Activated CD4-positive, alpha-beta T cell treated with anti-CD3 and anti-CD28 coated beads for 36 hours (primary cell): ENCODE data around the gene MICU1. TPM values are rescaled to one million over a fixed set of nuclear protein-coding genes. Genes with fewer than 3 reads are reported as not detected.

Experiments used
- ATAC-seq: fragments of 200-7000 bp; cut with Tn5 transposase; one replicate; pipeline ENCODE4 v1.10.0; 2021; ENCODE audit warnings: mild to moderate bottlenecking, moderate library complexity
- CTCF ChIA-PET: fragments of 350-600 bp; sonication (Branson Sonifier 250); formaldehyde crosslinking; loops from one replicate; lab custom pipeline; 2021; ENCODE audit warnings: antibody characterized with exemption; lab: Charles Lee
- POLR2A ChIA-PET: fragments of 350-600 bp; sonication (Branson Sonifier 250); formaldehyde crosslinking; loops from one replicate; lab custom pipeline; 2021; ENCODE audit warnings: antibody characterized with exemption, inconsistent platforms; lab: Charles Lee
- DNase-seq: peaks from one replicate; pipeline ENCODE4 v3.0.0-alpha.2; 2020
- H3K27ac Mint-ChIP-seq: one replicate; pipeline ENCODE4 v1.8.0; 2021; ENCODE audit warnings: mixed read lengths
- H3K27me3 Mint-ChIP-seq: one replicate; pipeline ENCODE4 v1.8.0; 2021; ENCODE audit warnings: mixed read lengths
- H3K36me3 Mint-ChIP-seq: one replicate; pipeline ENCODE4 v1.8.0; 2021; ENCODE audit warnings: low read depth, mixed read lengths
- H3K4me1 Mint-ChIP-seq: one replicate; pipeline ENCODE4 v1.8.0; 2021; ENCODE audit warnings: mixed read lengths
- H3K4me3 Mint-ChIP-seq: one replicate; pipeline ENCODE4 v1.8.0; 2021; ENCODE audit warnings: mild to moderate bottlenecking, moderate library complexity, mixed read lengths
- H3K9me3 Mint-ChIP-seq: one replicate; pipeline ENCODE4 v1.8.0; 2021; ENCODE audit warnings: low read depth, mixed read lengths
- intact Hi-C, 2 experiments: fragments of 100-400 bp; cut with DNase I in 1 of 2; cut with micrococcal nuclease in 1 of 2; formaldehyde crosslinking; loops; one replicate each; pipeline versions ENCODE4 v1.14.2 to v1.15.1; 2022 to 2024; cut with DNase I, micrococcal nuclease
- total RNA-seq, 2 experiments: library from RNA; stranded (reverse); gene quantifications; one replicate each; pipeline ENCODE4 v1.2.3, GENCODE V29; 2021

Gene MICU1
- total RNA-seq, 2 experiments from 2014 or later, result 41.0 to 51.5 TPM

DNA sequence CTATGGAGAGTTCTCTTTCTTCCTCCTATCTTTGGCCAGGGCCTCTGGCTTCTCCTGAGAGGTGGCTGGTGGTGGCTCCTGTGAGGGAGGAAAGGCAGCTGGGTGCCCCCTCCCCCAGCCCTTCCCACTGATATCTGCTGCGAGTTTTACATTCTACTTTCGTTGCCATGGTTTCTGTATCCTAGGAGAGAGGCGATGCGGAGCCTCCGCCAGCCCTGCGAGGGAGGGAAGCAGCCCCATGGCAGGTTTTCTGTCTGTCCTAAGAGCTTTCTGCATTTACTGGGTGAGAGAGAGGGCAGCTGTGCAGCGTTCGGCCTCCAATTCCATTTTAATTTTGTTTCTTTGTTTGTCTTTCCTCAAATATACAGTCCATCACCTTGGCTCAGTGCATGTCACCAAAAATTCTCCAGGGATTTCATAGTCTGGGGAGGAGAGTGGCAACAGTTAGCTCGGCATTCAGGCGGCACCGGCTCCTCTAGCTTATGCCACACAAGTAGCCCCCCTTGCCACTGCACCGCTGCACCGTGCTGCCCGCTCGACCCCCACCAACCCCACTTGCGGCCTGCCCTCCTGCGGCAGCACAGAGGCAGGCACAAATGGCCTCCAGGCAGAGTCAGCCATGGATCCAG lies 291.6 kb downstream of the MICU1 start:
- CTCF ChIA-PET, result interaction anchor here (0.6 to 2.4 kb wide), 17 partner anchors 10 to 379 kb away, joined by 3 to 11 read pairs (median 4); partner anchors contain the start of genes ANAPC16 and ASCC1
- no peaks in the 10 kb centered on the region for H3K27me3 Mint-ChIP-seq
- peak overlapping the region; percentile 99 for H3K27ac Mint-ChIP-seq
- ATAC-seq (no peak), DNase-seq (peak; percentile 55)
- peak overlapping the region; percentile 60 for H3K4me3 Mint-ChIP-seq
- peaks cover 37% of the 10 kb centered on the region for H3K36me3 Mint-ChIP-seq
- POLR2A ChIA-PET, result interaction anchor here (0.8 to 4.6 kb wide), 13 partner anchors 11 to 249 kb away, joined by 3 to 48 read pairs (median 6); partner anchors contain the start of gene DDIT4
- intact Hi-C loops, result loop anchor here (2.0 to 5.0 kb wide), 5 partner anchors 38 to 247 kb away; partner anchors contain the start of gene SPOCK2 (in 2 of the 2)
- H3K4me1 Mint-ChIP-seq, result peaks cover 78% of the 10 kb centered on the region
- no peaks in the 10 kb centered on the region for H3K9me3 Mint-ChIP-seq

DNA sequence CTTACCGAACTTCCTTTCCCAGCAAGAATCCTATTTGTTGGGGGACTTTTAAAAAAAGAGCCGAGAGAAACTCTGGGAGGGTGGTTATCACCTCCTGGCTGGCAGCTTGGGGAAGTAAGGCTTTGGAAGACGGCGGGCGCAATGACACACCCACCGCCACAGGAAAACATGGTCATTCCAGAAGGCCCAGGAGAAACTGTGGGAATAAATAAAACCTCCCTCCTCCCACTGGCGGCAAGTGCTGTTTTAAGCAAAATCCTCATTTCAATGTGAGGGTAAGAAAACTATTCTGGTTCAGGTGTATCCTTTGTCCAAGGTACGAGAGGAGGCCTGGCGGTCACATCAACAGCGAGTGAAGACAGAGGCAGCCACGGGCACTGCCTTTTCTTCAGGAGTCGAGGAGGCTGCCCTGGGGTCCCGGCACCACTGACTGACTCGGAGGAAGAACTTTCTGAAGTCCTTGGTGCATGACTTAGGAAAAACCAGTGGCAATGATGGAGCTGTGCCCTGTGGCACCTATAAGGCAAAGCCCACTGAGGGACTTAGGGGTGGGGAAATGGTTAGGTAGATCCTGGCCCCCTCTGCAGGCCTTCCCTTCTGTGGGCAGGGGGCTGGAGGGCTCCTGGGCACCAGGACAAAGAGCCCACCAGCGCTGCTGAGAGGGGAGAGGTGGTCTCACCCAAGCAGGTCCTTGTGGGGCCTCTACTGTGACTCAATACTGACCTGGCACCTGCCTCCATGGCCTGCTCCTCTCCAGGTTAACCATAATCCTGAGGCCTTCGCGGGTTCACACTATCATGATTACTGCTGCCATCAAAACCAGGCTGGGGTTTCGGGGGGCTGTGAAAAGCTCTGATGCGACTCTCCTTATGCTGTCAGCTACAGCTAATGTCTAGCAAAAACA lies 292.5 kb downstream of the MICU1 start:
- CTCF ChIA-PET, result interaction anchor here (0.9 to 2.2 kb wide), 8 partner anchors 43 to 378 kb away, joined by 3 to 11 read pairs (median 4); no protein-coding TSS in a partner anchor
- Mint-ChIP-seq H3K9me3 (no peaks in the 10 kb centered on the region), H3K4me1 (peaks cover 85% of the 10 kb centered on the region), H3K27ac (peak overlapping the region; percentile 99), H3K36me3 (peaks cover 40% of the 10 kb centered on the region), H3K27me3 (no peaks in the 10 kb centered on the region), H3K4me3 (peak overlapping the region; percentile 94)
- no peak for ATAC-seq
- DNase-seq, result peak; percentile 69
- POLR2A ChIA-PET, result interaction anchor here (0.6 to 4.6 kb wide), 15 partner anchors 10 to 282 kb away, joined by 3 to 48 read pairs (median 6); partner anchors contain the start of gene DDIT4
- intact Hi-C loops, result loop anchor here (2.0 to 5.0 kb wide), 5 partner anchors 37 to 246 kb away; partner anchors contain the start of gene SPOCK2 (in 2 of the 2)

DNA sequence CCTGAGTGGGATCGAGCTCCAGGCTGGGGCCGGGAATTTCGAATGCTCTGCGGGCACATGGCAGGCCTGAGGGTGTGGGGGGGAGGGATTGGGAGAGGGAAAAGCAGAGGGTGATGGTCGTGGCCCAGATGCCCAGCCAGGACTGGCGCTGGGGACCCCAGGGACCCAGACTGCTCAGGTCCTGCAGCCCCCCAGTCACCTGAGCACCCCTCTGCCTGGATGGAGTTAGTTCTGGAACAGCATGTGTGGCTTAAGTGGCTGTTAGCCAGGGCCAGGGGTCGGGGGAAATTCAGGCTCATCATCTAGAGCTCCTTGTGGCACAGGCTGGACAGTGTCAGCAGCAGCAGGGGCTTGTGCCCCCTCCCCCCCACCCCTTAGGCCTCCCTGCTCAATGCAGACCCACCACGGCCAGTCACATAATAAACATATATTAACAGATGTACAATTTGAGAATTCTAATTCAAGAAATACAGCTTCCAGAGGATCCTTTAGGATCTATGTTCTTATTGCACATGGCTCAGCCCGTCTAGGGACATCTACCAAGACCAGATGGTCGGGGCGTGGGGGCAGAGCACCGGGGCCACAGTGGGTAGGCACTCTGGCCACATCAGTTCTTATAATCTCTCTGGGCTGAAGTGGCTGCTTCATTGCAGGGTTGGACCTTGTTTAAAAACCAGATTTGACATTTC lies 293.3 kb downstream of the MICU1 start:
- peaks cover 93% of the 10 kb centered on the region for H3K4me1 Mint-ChIP-seq
- intact Hi-C loops, result loop anchor here (1.0 to 5.0 kb wide), 2 partner anchors 72 to 245 kb away; partner anchors contain the start of gene SPOCK2 (in 1 of the 2)
- no peak for DNase-seq
- H3K36me3 Mint-ChIP-seq, result peaks cover 39% of the 10 kb centered on the region
- ATAC-seq, result no peak
- ChIA-PET POLR2A (interaction anchor here (0.6 to 4.6 kb wide), 13 partner anchors 11 to 117 kb away, joined by 3 to 48 read pairs (median 10); partner anchors contain the start of genes ANAPC16, ASCC1 and DDIT4), CTCF (interaction anchor here (0.6 to 2.2 kb wide), 15 partner anchors 12 to 399 kb away, joined by 3 to 11 read pairs (median 4); no protein-coding TSS in a partner anchor)
- peak overlapping the region; percentile 99 for H3K27ac Mint-ChIP-seq
- H3K9me3 Mint-ChIP-seq, result no peaks in the 10 kb centered on the region
- H3K4me3 Mint-ChIP-seq, result peak overlapping the region; percentile 94
- H3K27me3 Mint-ChIP-seq, result no peaks in the 10 kb centered on the region

DNA sequence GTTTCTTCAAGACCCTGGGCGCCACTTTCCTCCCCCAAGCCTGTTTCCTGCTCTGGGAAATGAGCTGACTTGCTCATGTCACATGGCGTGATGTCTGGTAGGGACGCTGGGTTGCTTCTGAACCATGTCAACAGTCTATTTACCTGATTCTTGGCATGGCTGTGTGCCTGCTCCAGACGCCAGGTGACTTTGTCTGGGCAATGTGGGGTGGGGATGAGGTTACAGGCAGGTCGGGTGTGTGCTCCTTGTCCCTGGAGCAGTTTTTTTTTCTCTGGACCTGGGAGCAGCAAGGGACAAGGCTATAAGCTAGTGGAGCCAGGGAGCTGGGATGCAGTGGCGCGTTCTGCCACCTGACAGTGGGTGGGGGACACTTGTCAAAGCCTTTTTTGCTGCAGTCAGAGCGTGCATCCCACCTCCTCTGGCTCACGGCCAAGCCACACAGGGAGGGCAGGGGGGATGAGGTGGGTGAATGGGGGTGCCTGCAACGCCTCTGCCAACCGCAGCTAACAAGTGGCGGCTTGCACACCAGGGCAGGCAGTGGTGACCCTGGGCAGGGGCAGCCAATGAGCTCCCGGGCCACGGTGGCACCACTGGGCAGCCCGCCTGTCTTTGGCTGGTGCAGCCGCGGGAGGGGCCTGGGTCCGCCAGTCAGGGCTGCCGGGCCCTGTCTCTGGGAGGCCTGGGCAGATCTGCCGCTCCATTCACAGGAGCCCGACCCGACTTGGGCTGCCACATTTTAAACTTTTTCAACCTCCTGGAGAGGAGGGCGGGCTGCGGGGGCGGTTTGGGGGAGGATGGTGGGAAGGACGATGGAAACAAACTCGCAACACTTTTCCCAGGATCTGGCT lies 294.1 kb downstream of the MICU1 start:
- intact Hi-C loops, result loop anchor here (1.0 to 5.0 kb wide), 2 partner anchors 71 to 244 kb away; partner anchors contain the start of gene SPOCK2 (in 1 of the 2)
- CTCF ChIA-PET, result interaction anchor here (0.5 to 2.3 kb wide), 24 partner anchors 11 to 398 kb away, joined by 3 to 11 read pairs (median 3); no protein-coding TSS in a partner anchor
- no peaks in the 10 kb centered on the region for H3K27me3 Mint-ChIP-seq
- peak; percentile 70 for ATAC-seq
- H3K36me3 Mint-ChIP-seq, result peaks cover 41% of the 10 kb centered on the region
- peak; percentile 97 for DNase-seq
- POLR2A ChIA-PET, result interaction anchor here (0.5 to 4.6 kb wide), 17 partner anchors 10 to 238 kb away, joined by 3 to 48 read pairs (median 10); partner anchors contain the start of genes ANAPC16, ASCC1 and DDIT4
- peak overlapping the region; percentile 99 for H3K27ac Mint-ChIP-seq
- no peaks in the 10 kb centered on the region for H3K9me3 Mint-ChIP-seq
- H3K4me1 Mint-ChIP-seq, result peaks cover 89% of the 10 kb centered on the region
- peak overlapping the region; percentile 94 for H3K4me3 Mint-ChIP-seq

DNA sequence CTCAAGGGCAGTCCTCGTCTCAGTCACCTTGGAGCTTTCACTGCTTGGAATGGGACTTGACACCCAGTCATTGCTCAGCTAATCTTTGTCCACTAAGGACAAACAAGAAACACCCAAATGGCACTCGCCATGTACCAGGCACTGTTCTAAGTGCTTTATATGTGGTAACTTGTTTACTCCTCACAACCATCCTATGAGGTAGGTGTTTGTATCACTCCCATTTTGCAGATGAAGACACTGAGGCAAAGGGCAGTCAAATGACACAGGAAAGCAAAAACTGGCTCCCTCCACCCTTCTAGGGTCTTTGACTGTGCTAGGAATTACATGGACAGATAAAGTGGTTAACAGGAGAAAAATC lies 295.8 kb downstream of the MICU1 start:
- DNase-seq, result no peak
- intact Hi-C loops, result loop anchor here in 1 of 2 experiments (5.0 kb wide), 1 partner anchor 243 kb away; the partner anchor contains the start of gene SPOCK2
- Mint-ChIP-seq H3K4me1 (peaks cover 78% of the 10 kb centered on the region), H3K9me3 (peaks cover 3% of the 10 kb centered on the region), H3K27me3 (no peaks in the 10 kb centered on the region), H3K27ac (peak overlapping the region; percentile 99), H3K36me3 (peaks cover 40% of the 10 kb centered on the region), H3K4me3 (peak overlapping the region; percentile 94)
- POLR2A ChIA-PET, result interaction anchor here (0.7 to 5.8 kb wide), 10 partner anchors 10 to 112 kb away, joined by 4 to 75 read pairs (median 11); partner anchors contain the start of gene DDIT4
- no peak for ATAC-seq
- CTCF ChIA-PET, result interaction anchor here (0.5 to 2.3 kb wide), 7 partner anchors 9 to 1839 kb away, joined by 3 to 7 read pairs (median 3); no protein-coding TSS in a partner anchor

DNA sequence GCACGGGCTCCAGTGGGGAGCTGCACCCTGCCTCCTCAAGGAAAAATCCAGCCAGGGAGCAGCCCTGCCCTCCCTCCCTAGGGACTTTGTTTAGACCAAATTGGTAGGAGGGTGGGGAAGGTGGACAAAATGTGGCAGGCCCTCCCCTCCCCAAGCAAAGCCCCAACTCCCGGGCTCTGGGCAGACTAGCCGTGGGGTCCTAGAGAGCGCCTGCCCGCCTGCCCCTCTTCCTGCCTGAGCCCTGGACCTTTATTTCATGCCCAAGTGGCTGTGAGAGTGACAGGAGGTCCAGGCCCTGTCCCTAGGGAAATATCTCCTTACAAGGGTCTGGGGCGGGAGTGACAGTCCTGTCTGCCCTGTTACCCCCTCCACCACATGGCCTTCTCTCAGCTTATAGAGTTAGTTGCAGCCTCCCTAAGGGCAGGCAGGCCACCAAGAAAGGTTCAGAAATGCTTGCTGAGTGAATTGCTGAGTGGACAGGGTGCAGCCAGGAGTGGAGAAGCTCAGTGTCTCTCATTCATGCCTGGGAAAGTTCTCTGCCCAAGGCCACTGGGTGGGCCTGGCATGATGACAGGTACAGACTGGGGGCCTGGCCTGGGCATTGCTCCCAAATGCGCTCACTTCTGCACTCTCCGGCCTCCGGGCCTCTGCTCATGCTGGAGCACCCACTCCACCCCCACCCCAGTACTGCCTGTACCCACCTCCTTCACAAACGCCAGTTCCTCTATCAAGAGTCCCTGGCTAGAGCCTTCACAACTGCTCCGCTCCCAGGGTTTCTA lies 296.4 kb downstream of the MICU1 start:
- Mint-ChIP-seq H3K4me3 (peak overlapping the region; percentile 94), H3K4me1 (peaks cover 72% of the 10 kb centered on the region), H3K27me3 (no peaks in the 10 kb centered on the region), H3K36me3 (peaks cover 42% of the 10 kb centered on the region), H3K27ac (peak overlapping the region; percentile 99), H3K9me3 (peaks cover 3% of the 10 kb centered on the region)
- ChIA-PET POLR2A (interaction anchor here (0.7 to 5.8 kb wide), 11 partner anchors 9 to 111 kb away, joined by 3 to 75 read pairs (median 10); partner anchors contain the start of gene DDIT4), CTCF (interaction anchor here (0.6 to 2.3 kb wide), 5 partner anchors 10 to 1839 kb away, joined by 3 to 7 read pairs (median 3); no protein-coding TSS in a partner anchor)
- intact Hi-C loops, result loop anchor here in 1 of 2 experiments (5.0 kb wide), 1 partner anchor 242 kb away; the partner anchor contains the start of gene SPOCK2
- DNase-seq (peak; percentile 45), ATAC-seq (no peak)

DNA sequence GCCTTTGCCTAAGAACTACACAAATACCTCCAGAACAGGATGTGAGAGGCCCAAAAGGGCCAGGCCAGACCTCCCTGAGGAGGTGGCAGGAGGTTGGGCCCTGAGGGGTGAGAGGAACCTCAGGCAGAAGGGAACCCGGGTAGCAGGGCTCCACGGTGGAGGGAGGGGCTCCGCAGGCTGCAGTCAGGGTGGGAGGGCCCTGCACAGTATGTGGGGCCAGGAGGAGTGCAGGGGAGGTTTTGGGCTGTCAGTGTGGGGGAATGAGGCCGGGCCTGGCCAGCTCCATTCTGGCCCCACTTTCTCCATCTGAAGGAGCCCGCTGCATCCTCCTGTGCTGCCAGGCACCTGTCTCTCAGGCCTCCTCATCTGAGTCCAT lies 297.1 kb downstream of the MICU1 start:
- Mint-ChIP-seq H3K4me3 (peak overlapping the region; percentile 94), H3K27ac (peak overlapping the region; percentile 97), H3K36me3 (peaks cover 37% of the 10 kb centered on the region), H3K9me3 (peaks cover 3% of the 10 kb centered on the region), H3K4me1 (peaks cover 71% of the 10 kb centered on the region), H3K27me3 (no peaks in the 10 kb centered on the region)
- POLR2A ChIA-PET, result interaction anchor here (1.1 to 5.8 kb wide), 9 partner anchors 9 to 74 kb away, joined by 3 to 75 read pairs (median 11); partner anchors contain the start of gene DDIT4
- intact Hi-C loops, result loop anchor here in 1 of 2 experiments (1.0 kb wide), 1 partner anchor 9 kb away; no protein-coding TSS in a partner anchor
- DNase-seq (peak; percentile 81), ATAC-seq (peak; percentile 40)
- CTCF ChIA-PET, result interaction anchor here (1.3 kb wide), 1 partner anchor 36 kb away, joined by 3 read pairs; no protein-coding TSS in a partner anchor

DNA sequence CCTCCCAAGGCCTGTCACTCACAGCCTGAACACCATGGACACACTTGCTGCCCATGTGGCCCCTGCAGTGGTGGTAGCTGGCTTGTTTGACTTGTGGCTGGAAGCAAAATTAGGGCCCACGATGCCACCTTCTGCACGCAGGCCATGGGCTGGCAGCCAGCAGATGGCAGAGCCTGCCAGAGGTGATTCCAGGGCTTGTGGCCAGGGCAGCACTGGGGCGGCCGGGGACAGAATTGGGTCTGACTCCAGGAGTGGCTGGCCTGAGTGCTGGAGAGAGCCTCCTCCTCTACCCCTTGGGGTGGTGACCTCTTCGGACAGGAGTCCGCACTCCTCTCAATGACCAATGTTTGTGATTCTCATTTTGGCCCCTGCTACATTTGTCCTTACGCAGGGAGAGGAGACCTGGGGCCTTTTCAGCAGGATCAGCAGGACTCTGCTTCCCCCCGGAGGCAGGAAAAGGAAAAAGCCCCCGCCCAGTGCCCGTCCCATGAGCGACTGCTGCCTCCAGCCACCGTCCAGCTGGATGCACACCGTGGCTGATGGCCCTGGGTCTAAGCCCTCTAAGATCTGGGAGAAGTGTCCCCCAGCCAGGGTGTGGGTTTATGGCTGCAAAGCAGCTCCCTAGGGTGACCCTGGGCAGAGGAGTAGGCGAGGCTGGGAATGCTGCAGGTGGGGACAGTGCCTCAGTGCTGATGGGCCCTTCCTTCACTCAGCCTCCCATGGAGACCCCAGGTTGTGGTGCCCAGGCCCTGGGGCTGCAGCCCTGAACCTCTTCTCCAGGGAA lies 297.6 kb downstream of the MICU1 start:
- CTCF ChIA-PET, result interaction anchor here (1.2 to 3.2 kb wide), 4 partner anchors 9 to 67 kb away, joined by 4 to 11 read pairs (median 6); no protein-coding TSS in a partner anchor
- no peaks in the 10 kb centered on the region for H3K27me3 Mint-ChIP-seq
- H3K9me3 Mint-ChIP-seq, result peaks cover 3% of the 10 kb centered on the region
- H3K27ac Mint-ChIP-seq, result peak overlapping the region; percentile 97
- peaks cover 34% of the 10 kb centered on the region for H3K36me3 Mint-ChIP-seq
- POLR2A ChIA-PET, result interaction anchor here (0.6 to 5.8 kb wide), 12 partner anchors 8 to 73 kb away, joined by 3 to 75 read pairs (median 10); partner anchors contain the start of gene DDIT4
- intact Hi-C loops, result loop anchor here in 1 of 2 experiments (1.0 kb wide), 1 partner anchor 8 kb away; no protein-coding TSS in a partner anchor
- ATAC-seq, result no peak
- peak; percentile 63 for DNase-seq
- H3K4me1 Mint-ChIP-seq, result peaks cover 71% of the 10 kb centered on the region
- H3K4me3 Mint-ChIP-seq, result peak overlapping the region; percentile 94
